Astrocyte (in vitro differentiated cells and primary cell): ENCODE results near the gene ABCA4.

Source experiments
- CTCF ChIP-seq: IDR thresholded peaks from 2 replicates; pipeline ENCODE4 v1.5.1; 2011; ENCODE audit warnings: low read depth, mild to moderate bottlenecking, inconsistent platforms, low read length, moderate library complexity; ENCODE audit not compliant: insufficient read depth
- EZH2 ChIP-seq: IDR thresholded peaks from 2 replicates; pipeline ENCODE4 v1.6.1; 2012; ENCODE audit warnings: mild to moderate bottlenecking, low read length, inconsistent platforms; ENCODE audit not compliant: insufficient read depth

DNA sequence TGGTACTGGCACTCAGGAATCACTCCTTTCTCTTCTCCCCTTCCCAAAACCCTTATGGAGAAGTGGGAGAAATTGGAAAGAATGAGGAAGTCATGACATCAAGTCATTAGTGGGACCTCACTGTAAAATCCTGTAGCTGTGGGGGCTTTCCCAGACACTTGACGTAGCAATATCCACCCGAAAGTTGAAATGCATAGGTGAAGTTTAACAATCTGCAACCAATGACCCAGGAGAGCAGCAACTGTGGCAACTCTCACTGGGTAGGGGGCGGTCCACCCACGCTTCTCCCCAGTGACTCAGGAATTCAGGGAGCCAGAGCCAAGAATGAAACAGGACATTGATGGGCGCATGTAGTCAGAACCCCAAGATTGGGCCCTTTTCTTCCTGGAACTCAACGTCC lies 27.0 kb downstream of the ABCA4 start:
- no peak for TF ChIP-seq CTCF
- no peak for TF ChIP-seq EZH2
